ENCODE data around the gene SIX5.

The SIX5 gene

GRCh38 chr19:45768984-45769782, at the start of gene SIX5:
TSS of gene SIX5 (minus strand) at chr19:45769252. CDS start at chr19:45768844, 408 bp downstream.
- H3K4me3 ChIP-seq (ENCODE audit: low read length), result peak within 1 kb of the TSS; percentile 84
- H3K36me3 ChIP-seq (ENCODE audit: control insufficient read depth, low read length), result no peaks in the 10 kb centered on the region
- peaks cover 5% of the 10 kb centered on the region; the same call in 1 of the 2 replicates for H3F3A ChIP-seq (ENCODE audit: control insufficient read depth, insufficient read depth)
- no peaks in the 10 kb centered on the region for H3K9me2 ChIP-seq (replicated peaks; ENCODE audit: control insufficient read depth, low read length)
- H3K4me2 ChIP-seq (ENCODE audit: low read length), result peak within 1 kb of the TSS; percentile 98
- no peaks in the 10 kb centered on the region for H4K20me1 ChIP-seq (ENCODE audit: control insufficient read depth, insufficient read depth, low read depth, low read length)
- H3K27me3 ChIP-seq (ENCODE audit: control insufficient read depth, low read length), result peaks cover 8% of the 10 kb centered on the region
- no peaks in the 10 kb centered on the region for H3K9me3 ChIP-seq (ENCODE audit: control insufficient read depth, insufficient read depth, low read length)
- peaks cover 37% of the 10 kb centered on the region for H3K4me1 ChIP-seq (ENCODE audit: control insufficient read depth, low read length)
- no peaks in the 10 kb centered on the region for H3K79me2 ChIP-seq (ENCODE audit: control insufficient read depth, low read length)
- H3K27ac ChIP-seq (ENCODE audit: low read depth, low read length), result peak within 1 kb of the TSS; percentile 37
- TF ChIP-seq EZH2phosphoT487 (IDR thresholded peaks at IDR 0.05; ENCODE audit: borderline replicate concordance, low read length) (no peak), CTCF (IDR thresholded peaks at IDR 0.05; ENCODE audit: low read depth, low read length, poor library complexity, severe bottlenecking) (no peak)

GRCh38 chr19:45817725-45818301, 48.8 kb upstream of the SIX5 start:
- no peaks in the 10 kb centered on the region for H3K9me3 ChIP-seq (ENCODE audit: control insufficient read depth, insufficient read depth, low read length)
- H3K4me3 ChIP-seq (ENCODE audit: low read length), result no peak overlapping the region
- H3K4me1 ChIP-seq (ENCODE audit: control insufficient read depth, low read length), result peaks cover 11% of the 10 kb centered on the region
- no peaks in the 10 kb centered on the region for H3F3A ChIP-seq (ENCODE audit: control insufficient read depth, insufficient read depth)
- TF ChIP-seq CTCF (IDR thresholded peaks at IDR 0.05; ENCODE audit: low read depth, low read length, poor library complexity, severe bottlenecking) (no peak), EZH2phosphoT487 (IDR thresholded peaks at IDR 0.05; ENCODE audit: borderline replicate concordance, low read length) (no peak)
- H3K79me2 ChIP-seq (ENCODE audit: control insufficient read depth, low read length), result no peaks in the 10 kb centered on the region
- H3K4me2 ChIP-seq (ENCODE audit: low read length), result no peak overlapping the region
- no peaks in the 10 kb centered on the region for H3K9me2 ChIP-seq (replicated peaks; ENCODE audit: control insufficient read depth, low read length)
- H3K27me3 ChIP-seq (ENCODE audit: control insufficient read depth, low read length), result no peaks in the 10 kb centered on the region
- no peak overlapping the region for H3K27ac ChIP-seq (ENCODE audit: low read depth, low read length)
- peaks cover 5% of the 10 kb centered on the region; the same call in 1 of the 2 replicates for H4K20me1 ChIP-seq (ENCODE audit: control insufficient read depth, insufficient read depth, low read depth, low read length)
- H3K36me3 ChIP-seq (ENCODE audit: control insufficient read depth, low read length), result peaks cover 49% of the 10 kb centered on the region

GRCh38 chr19:45817010-45817724, 48.1 kb upstream of the SIX5 start:
- peaks cover 11% of the 10 kb centered on the region for H3K4me1 ChIP-seq (ENCODE audit: control insufficient read depth, low read length)
- no peaks in the 10 kb centered on the region for H3K9me2 ChIP-seq (replicated peaks; ENCODE audit: control insufficient read depth, low read length)
- no peaks in the 10 kb centered on the region for H3K9me3 ChIP-seq (ENCODE audit: control insufficient read depth, insufficient read depth, low read length)
- H3K79me2 ChIP-seq (ENCODE audit: control insufficient read depth, low read length), result no peaks in the 10 kb centered on the region
- no peak overlapping the region for H3K27ac ChIP-seq (ENCODE audit: low read depth, low read length)
- H3F3A ChIP-seq (ENCODE audit: control insufficient read depth, insufficient read depth), result no peaks in the 10 kb centered on the region
- no peak overlapping the region for H3K4me3 ChIP-seq (ENCODE audit: low read length)
- peaks cover 5% of the 10 kb centered on the region; the same call in 1 of the 2 replicates for H4K20me1 ChIP-seq (ENCODE audit: control insufficient read depth, insufficient read depth, low read depth, low read length)
- TF ChIP-seq CTCF (IDR thresholded peaks at IDR 0.05; ENCODE audit: low read depth, low read length, poor library complexity, severe bottlenecking), result peak; percentile 99
- no peak for TF ChIP-seq EZH2phosphoT487 (IDR thresholded peaks at IDR 0.05; ENCODE audit: borderline replicate concordance, low read length)
- H3K36me3 ChIP-seq (ENCODE audit: control insufficient read depth, low read length), result peaks cover 43% of the 10 kb centered on the region
- H3K27me3 ChIP-seq (ENCODE audit: control insufficient read depth, low read length), result no peaks in the 10 kb centered on the region
- no peak overlapping the region for H3K4me2 ChIP-seq (ENCODE audit: low read length)
